ENCODE data around the gene SBSN. TPM values are rescaled to one million over a fixed set of nuclear protein-coding genes. Genes with fewer than 3 reads are reported as not detected.

Gene SBSN
- total RNA-seq, 1 experiment from 2014 or later = 0.15 TPM

DNA sequence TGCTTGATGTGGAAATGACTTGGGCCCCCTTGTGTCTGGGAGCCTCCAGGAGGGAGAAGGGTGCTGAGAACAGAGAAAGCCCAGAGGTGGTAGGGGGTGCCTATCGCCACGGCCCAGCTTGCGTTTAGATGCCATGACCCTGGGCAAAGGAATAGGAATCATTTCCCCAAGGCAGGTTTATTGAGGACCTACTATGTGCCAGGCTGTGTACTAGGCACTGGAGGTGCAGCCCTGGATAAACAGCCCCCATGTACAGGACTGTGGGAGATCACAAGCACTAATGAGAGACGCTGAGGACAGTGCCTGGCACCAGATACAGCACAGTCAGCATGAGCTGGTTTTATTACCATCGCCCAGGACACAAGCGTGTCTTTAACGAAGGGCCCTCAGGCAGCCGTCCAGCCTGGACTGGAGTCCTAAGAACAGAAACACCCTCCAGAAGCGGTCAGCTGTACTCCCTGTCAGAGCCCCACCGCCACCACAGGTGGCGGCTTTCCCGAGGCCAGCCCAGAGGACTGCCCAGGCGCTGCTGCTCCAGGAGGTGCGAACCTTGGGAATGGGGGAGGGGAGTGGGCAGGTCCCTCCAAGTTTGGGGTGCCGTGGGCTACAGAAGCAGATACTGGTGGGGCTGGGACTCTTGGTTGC lies 21.9 kb upstream of the SBSN start:
- H3K9me3 Mint-ChIP-seq = no peaks in the 10 kb centered on the region

More for the DNA sequence above, 21.9 kb upstream of the SBSN start:
- Histone ChIP-seq H2BK5ac (ENCODE audit: insufficient read length, low read length) (no peak overlapping the region), H3T11ph (ENCODE audit: low read length) (no peak overlapping the region), H3K4ac (ENCODE audit: low read depth, low read length) (no peak overlapping the region), H3K14ac (ENCODE audit: insufficient read depth, low read length) (no peak overlapping the region), H2BK120ac (ENCODE audit: low read depth, low read length, poor library complexity, severe bottlenecking) (no peak overlapping the region), H4K20me1 (ENCODE audit: control insufficient read depth, insufficient read depth, insufficient read length) (no peaks in the 10 kb centered on the region), H3K4me1 (ENCODE audit: insufficient read depth, low read length) (no peaks in the 10 kb centered on the region), H3K27me3 (ENCODE audit: insufficient read depth, low read length) (no peaks in the 10 kb centered on the region), H2AFZ (ENCODE audit: low read length) (no peak overlapping the region), H3K18ac (ENCODE audit: insufficient read length, low read depth, low read length) (no peak overlapping the region), H2AK5ac (ENCODE audit: insufficient read length, low read length) (no peak overlapping the region), H4K8ac (replicated peaks; ENCODE audit: insufficient read length, low read depth, low read length) (no peak overlapping the region), H2BK20ac (ENCODE audit: low read depth, low read length, poor library complexity, severe bottlenecking) (no peak overlapping the region), H3K23ac (ENCODE audit: insufficient read length, low read depth, low read length) (no peak overlapping the region), H3K9me3 (ENCODE audit: control insufficient read depth, low read depth, low read length) (no peaks in the 10 kb centered on the region), H2BK15ac (ENCODE audit: low read depth, low read length) (no peak overlapping the region), H3K79me1 (ENCODE audit: insufficient read depth, low read depth, low read length, poor library complexity, severe bottlenecking) (no peaks in the 10 kb centered on the region), H3K79me2 (ENCODE audit: insufficient read depth, low read length) (no peaks in the 10 kb centered on the region), H3K9ac (ENCODE audit: extremely low read depth, insufficient read length, low read length) (no peak overlapping the region), H3K56ac (ENCODE audit: insufficient read length, low read depth, low read length) (no peak overlapping the region), H3K4me2 (ENCODE audit: insufficient read depth, insufficient read length, low read length) (no peak overlapping the region), H4K91ac (ENCODE audit: insufficient read length, low read depth, low read length) (no peak overlapping the region), H3K27ac (ENCODE audit: insufficient read length, low read depth, low read length) (no peak overlapping the region), H4K5ac (ENCODE audit: insufficient read length, low read depth, low read length) (no peak overlapping the region), H2BK12ac (ENCODE audit: insufficient read length, low read depth, low read length) (no peak overlapping the region), H3K23me2 (ENCODE audit: insufficient read length, low read depth, low read length, poor library complexity, severe bottlenecking) (peaks cover 6% of the 10 kb centered on the region)
- H3K4me1 Mint-ChIP-seq = peaks cover 17 to 20% of the 10 kb centered on the region in 2 experiments
- peaks cover 13% of the 10 kb centered on the region for H3K27me3 Mint-ChIP-seq (ENCODE audit: low read depth)
- no peak for DNase-seq
- H3K36me3 Mint-ChIP-seq (ENCODE audit: insufficient read depth in 1 of 3, low read depth in 3 of 3) = peaks cover 7 to 39% (median 19%) of the 10 kb centered on the region in 3 experiments; a peak in 6 of 7 replicates
- H3K27ac Mint-ChIP-seq = 0 out of 7 replicates have a peak overlapping the region, but pooled peaks of 1 of the 3 experiments have one; percentile 71
- TF ChIP-seq CTCF (conservative IDR thresholded peaks at IDR 0.05) = no peak
- no CpG with 5 or more reads among the region's 15 CpGs for WGBS (ENCODE audit: extremely low coverage, insufficient read length, low lambda C conversion rate)
- H3K4me3 Mint-ChIP-seq = no peak overlapping the region; a peak in 1 of 5 replicates
